ENCODE measurements around the gene ZNF93. TPM values are rescaled to one million over a fixed set of nuclear protein-coding genes. Genes with fewer than 3 reads are reported as not detected.
"Not testable (repeated sequence)": the region's sequence is repeated elsewhere in the genome, so short reads cannot be mapped to it uniquely, and the experiment has no call there.

The ZNF93 gene
- total RNA-seq, 4 donors from 2014 or later: 6.0 to 12.5 (median 7.2) TPM

- Histone ChIP-seq H3K27ac (no peak overlapping the region), H3K4me1 (no peaks in the 10 kb centered on the region), H3K9me3 (no peaks in the 10 kb centered on the region), H3K36me3 (peaks cover 6% of the 10 kb centered on the region), H3K4me3 (no peak overlapping the region), H3K27me3 (no peaks in the 10 kb centered on the region)
- TF ChIP-seq POLR2A (IDR thresholded peaks at IDR 0.05) (no peak), EP300 (IDR thresholded peaks at IDR 0.05) (no peak), POLR2AphosphoS5 (IDR thresholded peaks at IDR 0.05) (no peak), CTCF (IDR thresholded peaks at IDR 0.05) (no peak)
- 81% methylated on average over 2 of the region's 2 CpGs for WGBS
- no peak for DNase-seq (ENCODE audit: low spot score in 2 of 2)
Observed at GRCh38 chr19:19909654-19910053, 8.9 kb downstream of the ZNF93 start.

GRCh38 chr19:19911150-19911549, 10.4 kb downstream of the ZNF93 start:
- TF ChIP-seq EP300 (IDR thresholded peaks at IDR 0.05) (no peak), CTCF (IDR thresholded peaks at IDR 0.05) (no peak), POLR2A (IDR thresholded peaks at IDR 0.05) (no peak), POLR2AphosphoS5 (IDR thresholded peaks at IDR 0.05) (no peak)
- no peaks in the 10 kb centered on the region for H3K9me3 ChIP-seq

GRCh38 chr19:19914596-19914995, 13.8 kb downstream of the ZNF93 start:
- DNase-seq (ENCODE audit: low spot score in 2 of 2): no peak
- TF ChIP-seq POLR2AphosphoS5 (IDR thresholded peaks at IDR 0.05): no peak
- TF ChIP-seq POLR2A (IDR thresholded peaks at IDR 0.05): no peak
- no peak for TF ChIP-seq EP300 (IDR thresholded peaks at IDR 0.05)
- no peak for TF ChIP-seq CTCF (IDR thresholded peaks at IDR 0.05)
- WGBS: 91% methylated on average over 3 of the region's 3 CpGs

More at GRCh38 chr19:19911150-19911549, 10.4 kb downstream of the ZNF93 start:
- Histone ChIP-seq H3K4me1 (no peaks in the 10 kb centered on the region), H3K4me3 (no peak overlapping the region), H3K27me3 (no peaks in the 10 kb centered on the region), H3K27ac (no peak overlapping the region), H3K36me3 (peaks cover 8% of the 10 kb centered on the region)
- WGBS: 47% methylated on average over 1 of the region's 1 CpG
- no peak for DNase-seq (ENCODE audit: low spot score in 2 of 2)

GRCh38 chr19:19930417-19930816, 29.7 kb downstream of the ZNF93 start:
- WGBS: 47% methylated on average over 7 of the region's 7 CpGs
- H3K4me3 ChIP-seq; H3K27ac ChIP-seq; H3K4me1 ChIP-seq; H3K27me3 ChIP-seq; DNase-seq (ENCODE audit: low spot score in 2 of 2): not testable (repeated sequence)
- peaks cover 61% of the 10 kb centered on the region for H3K9me3 ChIP-seq
- peaks cover 42% of the 10 kb centered on the region for H3K36me3 ChIP-seq

More at GRCh38 chr19:19914596-19914995, 13.8 kb downstream of the ZNF93 start:
- Histone ChIP-seq H3K36me3 (peaks cover 17% of the 10 kb centered on the region), H3K27me3 (no peaks in the 10 kb centered on the region), H3K27ac (no peak overlapping the region), H3K4me3 (no peak overlapping the region), H3K9me3 (no peaks in the 10 kb centered on the region), H3K4me1 (no peaks in the 10 kb centered on the region)

GRCh38 chr19:19933432-19934314, 32.9 kb downstream of the ZNF93 start:
- not testable (repeated sequence) for DNase-seq (ENCODE audit: low spot score in 2 of 2); H3K27ac ChIP-seq; H3K27me3 ChIP-seq; H3K4me3 ChIP-seq; H3K4me1 ChIP-seq
- 91% methylated on average over 3 of the region's 3 CpGs for WGBS
- peaks cover 24% of the 10 kb centered on the region for H3K36me3 ChIP-seq
- peaks cover 81% of the 10 kb centered on the region for H3K9me3 ChIP-seq

GRCh38 chr19:19937403-19937802, 36.7 kb downstream of the ZNF93 start:
- H3K4me3 ChIP-seq: no peak overlapping the region
- peaks cover 11% of the 10 kb centered on the region for H3K36me3 ChIP-seq
- WGBS: 99% methylated on average over 2 of the region's 2 CpGs
- no peak for DNase-seq (ENCODE audit: low spot score in 2 of 2)
- H3K27me3 ChIP-seq: no peaks in the 10 kb centered on the region
- peaks cover 75% of the 10 kb centered on the region for H3K9me3 ChIP-seq
- no peak overlapping the region for H3K27ac ChIP-seq
- TF ChIP-seq POLR2A (IDR thresholded peaks at IDR 0.05) (no peak), POLR2AphosphoS5 (IDR thresholded peaks at IDR 0.05) (no peak), EP300 (IDR thresholded peaks at IDR 0.05) (no peak), CTCF (IDR thresholded peaks at IDR 0.05) (no peak)
- H3K4me1 ChIP-seq: no peaks in the 10 kb centered on the region

Measured in suprapubic skin (tissue), 4 donors.